ENCODE results near the gene HS3ST6.

The HS3ST6 gene

DNA sequence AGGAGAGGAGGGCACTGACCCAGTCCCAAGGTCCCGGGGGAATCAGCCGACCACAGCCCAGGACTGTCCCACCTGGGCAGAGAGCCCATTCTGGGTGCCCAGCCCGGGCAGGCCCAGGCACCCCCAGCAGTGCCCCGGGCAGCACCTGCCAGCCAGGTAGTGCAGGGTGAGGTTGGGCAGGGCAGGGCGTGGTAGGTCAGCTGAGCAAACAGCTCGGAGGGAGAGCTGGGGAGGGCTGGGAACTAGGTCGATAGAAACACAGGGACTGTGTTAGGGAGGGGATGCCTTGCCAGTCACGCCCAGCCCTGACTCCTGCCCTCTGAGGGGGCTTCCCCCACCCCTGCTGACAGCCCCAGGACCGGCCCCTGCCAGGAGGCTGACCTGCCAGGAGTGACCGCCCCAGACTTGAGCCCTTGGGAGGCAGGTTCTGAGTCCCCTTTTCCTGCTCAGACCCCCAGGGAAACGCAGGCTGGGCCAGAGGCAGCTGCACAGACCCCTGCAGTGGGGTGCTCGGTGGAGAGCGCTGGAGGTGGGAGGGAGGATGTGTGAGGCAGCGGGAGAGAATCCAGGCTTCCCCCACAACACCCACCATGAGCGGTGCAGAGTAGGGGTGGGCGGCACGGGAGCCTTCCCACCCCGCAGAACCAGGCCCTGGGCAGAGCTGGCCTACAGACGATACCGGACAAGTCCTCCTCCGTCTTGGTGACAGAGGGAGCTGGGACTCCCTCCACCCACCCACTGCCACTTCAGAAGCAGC, 4.7 kb downstream of the HS3ST6 start:
- Histone ChIP-seq H3K4me1 (ENCODE audit: insufficient read depth, low read length, severe bottlenecking) (no peaks in the 10 kb centered on the region), H3K9me2 (ENCODE audit: low read depth, low read length) (no peaks in the 10 kb centered on the region), H3K4me3 (ENCODE audit: low read depth, low read length, poor library complexity, severe bottlenecking) (no peak overlapping the region), H2AFZ (ENCODE audit: low read length) (no peak overlapping the region), H3K79me2 (ENCODE audit: insufficient read depth, low read length) (no peaks in the 10 kb centered on the region), H3K27me3 (ENCODE audit: insufficient read depth, low read length) (peaks cover 3% of the 10 kb centered on the region; the same call in 1 of the 2 replicates), H3K4me2 (ENCODE audit: low read length) (no peak overlapping the region), H3K27ac (ENCODE audit: low read depth, low read length, poor library complexity, severe bottlenecking) (no peak overlapping the region), H3K9me3 (ENCODE audit: low read length) (no peaks in the 10 kb centered on the region), H3F3A (ENCODE audit: insufficient read depth, low read length) (no peaks in the 10 kb centered on the region), H4K20me1 (ENCODE audit: insufficient read depth, low read length) (no peaks in the 10 kb centered on the region), H3K9ac (ENCODE audit: low read length) (no peak overlapping the region), H3K36me3 (ENCODE audit: insufficient read depth, low read length) (no peaks in the 10 kb centered on the region)
- TF ChIP-seq EZH2 (IDR thresholded peaks at IDR 0.05; ENCODE audit: borderline replicate concordance, low read length), result no peak
- TF ChIP-seq, protein P1, sequence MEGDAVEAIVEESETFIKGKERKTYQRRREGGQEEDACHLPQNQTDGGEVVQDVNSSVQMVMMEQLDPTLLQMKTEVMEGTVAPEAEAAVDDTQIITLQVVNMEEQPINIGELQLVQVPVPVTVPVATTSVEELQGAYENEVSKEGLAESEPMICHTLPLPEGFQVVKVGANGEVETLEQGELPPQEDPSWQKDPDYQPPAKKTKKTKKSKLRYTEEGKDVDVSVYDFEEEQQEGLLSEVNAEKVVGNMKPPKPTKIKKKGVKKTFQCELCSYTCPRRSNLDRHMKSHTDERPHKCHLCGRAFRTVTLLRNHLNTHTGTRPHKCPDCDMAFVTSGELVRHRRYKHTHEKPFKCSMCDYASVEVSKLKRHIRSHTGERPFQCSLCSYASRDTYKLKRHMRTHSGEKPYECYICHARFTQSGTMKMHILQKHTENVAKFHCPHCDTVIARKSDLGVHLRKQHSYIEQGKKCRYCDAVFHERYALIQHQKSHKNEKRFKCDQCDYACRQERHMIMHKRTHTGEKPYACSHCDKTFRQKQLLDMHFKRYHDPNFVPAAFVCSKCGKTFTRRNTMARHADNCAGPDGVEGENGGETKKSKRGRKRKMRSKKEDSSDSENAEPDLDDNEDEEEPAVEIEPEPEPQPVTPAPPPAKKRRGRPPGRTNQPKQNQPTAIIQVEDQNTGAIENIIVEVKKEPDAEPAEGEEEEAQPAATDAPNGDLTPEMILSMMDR (IDR thresholded peaks at IDR 0.05; ENCODE audit: low read length), result no peak

GRCh38 chr16:1912215-1912543, 6.0 kb downstream of the HS3ST6 start:
- Histone ChIP-seq H3K9me2 (ENCODE audit: low read depth, low read length) (no peaks in the 10 kb centered on the region), H3K4me3 (ENCODE audit: low read depth, low read length, poor library complexity, severe bottlenecking) (no peak overlapping the region), H3F3A (ENCODE audit: insufficient read depth, low read length) (no peaks in the 10 kb centered on the region), H3K27me3 (ENCODE audit: insufficient read depth, low read length) (peaks cover 3% of the 10 kb centered on the region; the same call in 1 of the 2 replicates), H3K27ac (ENCODE audit: low read depth, low read length, poor library complexity, severe bottlenecking) (no peak overlapping the region), H3K4me1 (ENCODE audit: insufficient read depth, low read length, severe bottlenecking) (no peaks in the 10 kb centered on the region), H3K79me2 (ENCODE audit: insufficient read depth, low read length) (no peaks in the 10 kb centered on the region), H3K36me3 (ENCODE audit: insufficient read depth, low read length) (no peaks in the 10 kb centered on the region), H4K20me1 (ENCODE audit: insufficient read depth, low read length) (no peaks in the 10 kb centered on the region), H3K9ac (ENCODE audit: low read length) (no peak overlapping the region), H2AFZ (ENCODE audit: low read length) (no peak overlapping the region), H3K9me3 (ENCODE audit: low read length) (no peaks in the 10 kb centered on the region), H3K4me2 (ENCODE audit: low read length) (no peak overlapping the region)
- no peak for TF ChIP-seq EZH2 (IDR thresholded peaks at IDR 0.05; ENCODE audit: borderline replicate concordance, low read length)
- TF ChIP-seq, protein P1 (IDR thresholded peaks at IDR 0.05; ENCODE audit: low read length), result no peak

DNA sequence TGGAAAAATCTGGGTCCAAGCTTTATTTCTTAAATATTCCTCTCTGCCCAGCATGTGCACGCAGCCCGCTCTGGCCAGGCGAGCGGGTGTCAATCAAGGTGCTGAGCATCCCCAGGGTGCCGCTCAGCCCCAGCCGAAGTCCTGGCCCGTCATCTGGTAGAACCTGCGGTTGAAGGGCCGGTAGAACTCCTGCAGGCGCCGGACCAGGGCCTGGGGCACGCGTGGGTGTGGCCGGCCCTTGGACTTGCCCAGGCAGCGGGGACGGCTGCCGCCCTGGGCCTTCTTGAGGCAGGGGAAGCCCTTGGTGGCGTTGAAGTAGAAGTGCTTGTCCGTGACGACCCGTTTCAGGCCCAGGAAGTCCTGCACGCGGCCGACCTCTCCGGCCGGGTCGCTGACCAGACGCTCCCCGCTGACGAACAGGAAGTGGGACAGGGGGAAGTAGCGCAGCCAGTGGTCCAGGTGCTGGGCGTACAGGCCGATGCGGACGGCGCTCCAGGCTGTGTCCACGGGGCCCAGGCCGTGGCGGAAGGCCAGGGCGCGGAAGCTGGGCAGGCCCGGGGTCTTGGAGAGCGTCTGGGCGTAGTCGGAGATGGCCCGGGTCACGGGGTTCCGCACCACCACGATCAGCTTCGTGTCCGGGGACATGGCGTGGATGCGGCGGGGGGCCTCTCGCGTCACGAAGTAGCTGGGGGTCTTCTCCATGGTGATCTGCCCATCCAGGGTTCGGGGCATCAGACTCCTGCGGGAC, 6.6 kb downstream of the HS3ST6 start:
- H3K9me2 ChIP-seq (ENCODE audit: low read depth, low read length), result no peaks in the 10 kb centered on the region
- no peaks in the 10 kb centered on the region for H3K4me1 ChIP-seq (ENCODE audit: insufficient read depth, low read length, severe bottlenecking)
- H3K27ac ChIP-seq (ENCODE audit: low read depth, low read length, poor library complexity, severe bottlenecking), result no peak overlapping the region
- no peaks in the 10 kb centered on the region for H3K9me3 ChIP-seq (ENCODE audit: low read length)
- H3K79me2 ChIP-seq (ENCODE audit: insufficient read depth, low read length), result no peaks in the 10 kb centered on the region
- no peak overlapping the region for H3K9ac ChIP-seq (ENCODE audit: low read length)
- no peaks in the 10 kb centered on the region for H3F3A ChIP-seq (ENCODE audit: insufficient read depth, low read length)
- TF ChIP-seq, protein P1 (IDR thresholded peaks at IDR 0.05; ENCODE audit: low read length), result no peak
- no peak for TF ChIP-seq EZH2 (IDR thresholded peaks at IDR 0.05; ENCODE audit: borderline replicate concordance, low read length)
- no peaks in the 10 kb centered on the region for H4K20me1 ChIP-seq (ENCODE audit: insufficient read depth, low read length)
- peaks cover 3% of the 10 kb centered on the region; the same call in 1 of the 2 replicates for H3K27me3 ChIP-seq (ENCODE audit: insufficient read depth, low read length)
- H3K4me2 ChIP-seq (ENCODE audit: low read length), result no peak overlapping the region
- H3K36me3 ChIP-seq (ENCODE audit: insufficient read depth, low read length), result no peaks in the 10 kb centered on the region
- H2AFZ ChIP-seq (ENCODE audit: low read length), result no peak overlapping the region
- no peak overlapping the region for H3K4me3 ChIP-seq (ENCODE audit: low read depth, low read length, poor library complexity, severe bottlenecking)
